Panc1 (cell line): Measurements from ENCODE around the gene ZNF804B.

Source experiments
- CTCF ChIP-seq: fragments of 450-650 bp; IDR thresholded peaks from 2 replicates; pipeline ENCODE4 v1.5.1; 2017; ENCODE audit warnings: mild to moderate bottlenecking
- POLR2AphosphoS5 ChIP-seq: IDR thresholded peaks from 2 replicates; pipeline ENCODE4 v1.6.1; 2012; ENCODE audit warnings: mild to moderate bottlenecking, low read depth, low read length, moderate library complexity

GRCh38 chr7:89265631-89266030 lies 506.1 kb downstream of the ZNF804B start:
- TF ChIP-seq CTCF (no peak), POLR2AphosphoS5 (no peak)
